Measurements from ENCODE around the gene GJB3.
"Not testable (repeated sequence)": the region's sequence is repeated elsewhere in the genome, so short reads cannot be mapped to it uniquely, and the experiment has no call there.

GJB3 gene

DNA sequence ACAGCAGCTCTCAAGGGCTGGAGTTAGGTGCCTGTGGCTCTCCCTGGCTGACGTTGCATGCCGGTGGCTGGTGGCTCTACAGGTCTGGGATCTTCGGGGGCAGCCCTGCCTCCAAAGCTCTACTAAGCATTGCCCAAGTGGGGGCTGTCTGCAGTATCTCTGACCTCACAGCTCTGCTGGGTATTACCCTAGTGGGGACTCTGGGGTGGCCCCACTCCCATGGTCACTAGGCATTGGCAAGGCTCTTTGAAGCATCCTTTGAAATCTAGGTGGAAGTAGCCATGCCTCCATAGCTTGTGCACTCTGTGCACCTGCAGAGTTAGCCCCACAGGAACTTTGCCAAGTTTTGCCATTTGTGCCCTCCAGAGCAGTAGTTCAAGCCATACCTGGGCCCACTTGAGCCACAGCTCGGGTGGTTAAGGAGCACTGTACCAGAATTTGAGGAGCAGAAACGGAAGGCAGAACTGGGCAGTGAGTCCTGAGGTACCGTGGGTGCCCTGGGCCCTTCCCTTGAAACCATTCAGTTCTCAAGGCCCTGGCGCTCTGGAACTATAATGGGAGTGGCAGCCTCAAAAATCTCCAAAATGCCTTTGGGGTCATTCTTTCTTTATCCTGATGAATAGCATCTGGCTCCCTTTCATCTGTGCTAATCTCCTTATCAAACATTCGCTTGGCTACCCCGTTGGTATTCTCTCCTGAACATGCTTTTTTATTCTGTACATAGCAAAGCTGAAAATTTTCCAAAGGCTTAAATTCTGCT is 27.2 kb downstream of the GJB3 start:
- no peaks in the 10 kb centered on the region for H3K36me3 ChIP-seq (ENCODE audit: control insufficient read depth, insufficient read depth, low read length)
- no peak overlapping the region for H3K4me3 ChIP-seq (replicated peaks; ENCODE audit: low read depth, low read length)
- no peak for DNase-seq (ENCODE audit: extremely low read depth, insufficient read length)
- H3K27me3 ChIP-seq (replicated peaks; ENCODE audit: control insufficient read depth, insufficient read depth, low read length): no peaks in the 10 kb centered on the region; the same call in none of the 2 replicates
- TF ChIP-seq, protein P1, sequence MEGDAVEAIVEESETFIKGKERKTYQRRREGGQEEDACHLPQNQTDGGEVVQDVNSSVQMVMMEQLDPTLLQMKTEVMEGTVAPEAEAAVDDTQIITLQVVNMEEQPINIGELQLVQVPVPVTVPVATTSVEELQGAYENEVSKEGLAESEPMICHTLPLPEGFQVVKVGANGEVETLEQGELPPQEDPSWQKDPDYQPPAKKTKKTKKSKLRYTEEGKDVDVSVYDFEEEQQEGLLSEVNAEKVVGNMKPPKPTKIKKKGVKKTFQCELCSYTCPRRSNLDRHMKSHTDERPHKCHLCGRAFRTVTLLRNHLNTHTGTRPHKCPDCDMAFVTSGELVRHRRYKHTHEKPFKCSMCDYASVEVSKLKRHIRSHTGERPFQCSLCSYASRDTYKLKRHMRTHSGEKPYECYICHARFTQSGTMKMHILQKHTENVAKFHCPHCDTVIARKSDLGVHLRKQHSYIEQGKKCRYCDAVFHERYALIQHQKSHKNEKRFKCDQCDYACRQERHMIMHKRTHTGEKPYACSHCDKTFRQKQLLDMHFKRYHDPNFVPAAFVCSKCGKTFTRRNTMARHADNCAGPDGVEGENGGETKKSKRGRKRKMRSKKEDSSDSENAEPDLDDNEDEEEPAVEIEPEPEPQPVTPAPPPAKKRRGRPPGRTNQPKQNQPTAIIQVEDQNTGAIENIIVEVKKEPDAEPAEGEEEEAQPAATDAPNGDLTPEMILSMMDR (IDR thresholded peaks at IDR 0.05; ENCODE audit: insufficient read depth, low read length, poor library complexity, severe bottlenecking): no peak

DNA sequence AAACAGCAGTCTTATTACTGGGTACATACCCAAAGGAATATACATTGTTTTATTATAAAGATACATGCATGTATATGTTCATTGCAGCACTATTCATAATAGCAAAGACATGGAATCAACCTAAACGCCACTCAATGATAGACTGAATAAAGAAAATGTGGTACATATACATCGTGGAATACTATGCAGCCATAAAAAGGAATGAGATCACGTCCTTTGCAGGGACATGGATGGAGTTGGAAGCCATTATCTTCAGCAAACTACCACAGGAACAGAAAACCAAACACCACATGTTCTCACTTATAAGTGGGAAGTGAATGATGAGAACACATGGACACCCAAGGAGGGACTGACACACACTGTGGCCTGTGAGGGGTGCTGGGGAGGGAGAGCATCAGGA is 29.8 kb downstream of the GJB3 start:
- not testable (repeated sequence) for DNase-seq (ENCODE audit: extremely low read depth, insufficient read length); H3K27me3 ChIP-seq (replicated peaks; ENCODE audit: control insufficient read depth, insufficient read depth, low read length); H3K4me3 ChIP-seq (replicated peaks; ENCODE audit: low read depth, low read length); H3K36me3 ChIP-seq (ENCODE audit: control insufficient read depth, insufficient read depth, low read length)

DNA sequence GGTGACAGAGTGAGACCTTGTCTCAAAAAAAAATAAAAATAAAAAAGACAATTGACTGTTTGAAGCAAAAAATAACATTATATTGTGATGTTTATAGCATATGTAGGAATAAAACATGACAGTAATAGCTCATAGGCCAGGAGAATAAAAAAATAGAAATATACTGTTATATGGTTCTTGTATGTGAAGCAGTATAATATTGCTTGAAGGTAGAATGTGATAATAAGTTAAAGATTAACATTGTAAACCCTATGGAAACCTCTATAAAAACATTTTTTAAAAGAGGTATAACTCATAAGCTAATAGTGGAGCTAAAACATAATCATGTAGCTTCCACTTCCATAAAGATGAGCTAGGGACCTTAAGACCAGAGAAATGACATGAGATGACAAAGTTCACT is 35.3 kb downstream of the GJB3 start:
- H3K36me3 ChIP-seq (ENCODE audit: control insufficient read depth, insufficient read depth, low read length): no peaks in the 10 kb centered on the region
- H3K27me3 ChIP-seq (replicated peaks; ENCODE audit: control insufficient read depth, insufficient read depth, low read length): no peaks in the 10 kb centered on the region
- H3K4me3 ChIP-seq (replicated peaks; ENCODE audit: low read depth, low read length): no peak overlapping the region
- no peak for DNase-seq (ENCODE audit: extremely low read depth, insufficient read length)
- TF ChIP-seq, protein P1 (IDR thresholded peaks at IDR 0.05; ENCODE audit: insufficient read depth, low read length, poor library complexity, severe bottlenecking): no peak

DNA sequence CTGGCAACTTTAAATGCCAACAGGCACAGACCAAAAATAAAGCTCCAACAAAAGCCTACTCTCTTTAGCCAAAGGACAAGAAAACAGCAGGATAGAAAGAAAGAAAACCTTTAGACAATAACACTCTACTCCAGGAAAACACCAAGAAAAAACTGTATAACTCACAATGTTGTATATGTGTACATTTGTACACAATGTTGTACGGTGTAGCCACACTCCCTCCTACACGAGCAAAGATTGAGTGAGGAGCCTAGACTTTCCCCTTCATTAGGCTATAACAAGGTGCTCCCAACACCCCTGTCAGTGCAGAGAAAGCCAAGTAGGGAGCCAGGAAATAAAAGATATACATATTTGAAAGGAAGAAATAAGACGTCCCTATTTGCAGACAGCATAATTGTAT is 35.8 kb downstream of the GJB3 start:
- TF ChIP-seq, protein P1 (IDR thresholded peaks at IDR 0.05; ENCODE audit: insufficient read depth, low read length, poor library complexity, severe bottlenecking): no peak
- no peak for DNase-seq (ENCODE audit: extremely low read depth, insufficient read length)
- no peaks in the 10 kb centered on the region for H3K27me3 ChIP-seq (replicated peaks; ENCODE audit: control insufficient read depth, insufficient read depth, low read length)
- H3K36me3 ChIP-seq (ENCODE audit: control insufficient read depth, insufficient read depth, low read length): no peaks in the 10 kb centered on the region
- H3K4me3 ChIP-seq (replicated peaks; ENCODE audit: low read depth, low read length): no peak overlapping the region

DNA sequence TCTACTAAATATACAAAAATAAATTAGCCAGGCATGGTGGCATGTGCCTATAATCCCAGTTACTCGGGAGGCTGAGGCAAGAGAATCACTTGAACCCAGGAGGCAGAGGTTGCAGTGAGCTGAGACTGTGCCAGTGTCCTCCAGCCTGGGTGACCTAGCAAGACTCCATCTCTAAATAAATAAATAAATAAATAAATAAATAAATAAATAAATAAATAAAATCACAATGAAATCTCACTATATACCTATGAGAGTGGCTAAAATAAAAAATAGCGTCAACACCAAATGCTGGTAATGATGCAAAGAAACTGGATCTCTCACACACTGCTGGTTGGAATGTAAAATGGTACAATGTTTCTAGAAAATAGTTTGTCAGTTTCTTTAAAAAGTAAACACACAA is 37.8 kb downstream of the GJB3 start:
- DNase-seq (ENCODE audit: extremely low read depth, insufficient read length); H3K36me3 ChIP-seq (ENCODE audit: control insufficient read depth, insufficient read depth, low read length); H3K4me3 ChIP-seq (replicated peaks; ENCODE audit: low read depth, low read length); H3K27me3 ChIP-seq (replicated peaks; ENCODE audit: control insufficient read depth, insufficient read depth, low read length): not testable (repeated sequence)

DNA sequence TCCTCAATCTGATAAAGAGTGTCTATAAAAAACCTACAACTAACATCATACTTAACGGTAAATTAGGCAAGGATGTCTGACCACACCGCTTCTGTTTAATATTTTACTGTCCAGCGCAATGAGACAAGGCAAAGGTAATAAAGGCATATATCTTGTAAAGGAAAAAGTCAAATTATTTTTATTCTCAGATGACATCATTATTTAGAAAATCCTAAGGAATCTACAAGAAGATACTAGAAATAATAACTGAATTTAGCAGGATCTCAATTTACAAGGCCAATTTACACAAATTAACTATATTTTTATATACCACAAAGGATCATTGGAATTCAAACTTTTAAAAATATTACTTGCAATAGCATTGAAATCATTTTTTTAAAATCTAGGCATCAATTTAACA is 41.2 kb downstream of the GJB3 start:
- TF ChIP-seq, protein P1 (IDR thresholded peaks at IDR 0.05; ENCODE audit: insufficient read depth, low read length, poor library complexity, severe bottlenecking): no peak
- Histone ChIP-seq H3K36me3 (ENCODE audit: control insufficient read depth, insufficient read depth, low read length) (no peaks in the 10 kb centered on the region), H3K4me3 (replicated peaks; ENCODE audit: low read depth, low read length) (no peak overlapping the region), H3K27me3 (replicated peaks; ENCODE audit: control insufficient read depth, insufficient read depth, low read length) (no peaks in the 10 kb centered on the region)
- DNase-seq (ENCODE audit: extremely low read depth, insufficient read length): no peak

Data from GM06990 (cell line).